Erythroblast (primary cell): Measurements from ENCODE around the gene PXYLP1.

Experiments
- GATA1 ChIP-seq: IDR thresholded peaks from 2 replicates; pipeline ENCODE4 v1.6.1; 2011; ENCODE audit warnings: low read depth, mild to moderate bottlenecking, control low read depth, low read length, moderate library complexity
- POLR2A ChIP-seq: IDR thresholded peaks from 2 replicates; pipeline ENCODE4 v1.6.1; 2011; ENCODE audit warnings: mild to moderate bottlenecking, low read length

DNA sequence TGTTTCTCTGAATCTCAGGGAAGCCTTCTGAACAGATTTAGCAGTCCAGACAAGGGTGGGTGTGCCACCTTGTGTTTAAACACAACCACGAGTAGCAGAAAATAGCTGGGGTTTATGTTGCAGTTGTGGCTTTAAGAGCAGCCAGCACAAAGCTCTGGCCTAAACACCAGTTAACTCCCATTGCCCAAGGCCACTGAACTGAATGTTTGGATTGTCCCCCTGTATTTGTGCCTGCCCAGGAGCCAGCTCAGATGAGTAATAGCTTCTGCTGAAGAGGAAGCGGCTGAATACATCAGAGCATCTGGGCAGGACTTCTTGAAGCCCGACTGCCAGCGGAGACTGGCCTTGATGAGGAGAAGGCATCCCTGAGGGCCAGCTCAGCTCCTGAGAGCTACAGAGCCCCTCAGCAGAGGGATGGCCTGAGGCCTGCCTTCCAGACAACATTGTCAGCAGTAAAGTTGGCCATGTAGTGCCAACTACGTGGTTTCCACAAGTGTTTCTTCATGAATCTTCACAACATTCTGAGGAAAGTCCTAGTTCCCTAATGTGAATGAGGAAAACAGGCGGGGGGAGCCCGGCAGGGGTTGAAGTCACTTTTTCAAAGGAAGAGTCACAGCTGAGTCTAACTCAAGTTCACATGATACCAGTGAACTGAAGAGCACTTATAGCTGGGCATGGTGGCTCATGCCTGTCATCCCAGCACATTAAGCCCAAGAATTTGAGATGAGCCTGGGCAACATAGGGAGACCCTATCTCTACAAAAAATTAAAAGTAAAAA is 70.9 kb downstream of the PXYLP1 start:
- TF ChIP-seq POLR2A (no peak), GATA1 (no peak)
